ENCODE measurements around the gene ZC3H12D.

ZC3H12D gene

DNA sequence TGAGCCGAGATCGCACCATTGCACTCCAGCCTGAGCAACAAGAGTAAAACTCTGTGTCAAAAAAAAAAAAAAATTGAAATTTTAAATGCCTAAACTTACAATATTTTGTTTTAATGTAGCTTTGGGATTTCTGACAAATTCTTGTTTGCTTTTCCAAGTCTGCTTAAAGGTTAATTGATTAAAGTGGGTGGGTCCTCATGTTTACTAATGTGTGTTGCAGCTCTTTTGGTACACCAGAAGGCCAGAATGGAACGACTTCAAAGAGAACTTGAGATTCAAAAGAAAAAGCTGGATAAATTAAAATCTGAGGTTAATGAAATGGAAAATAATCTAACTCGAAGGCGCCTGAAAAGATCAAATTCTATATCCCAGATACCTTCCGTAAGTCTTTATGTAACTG is 87.4 kb downstream of the ZC3H12D start:
- no peak overlapping the region for H3K4me3 Mint-ChIP-seq
- no peaks in the 10 kb centered on the region for H3K27me3 Mint-ChIP-seq
- no peak overlapping the region for H3K27ac Mint-ChIP-seq
- no peak for DNase-seq
- no peak for ATAC-seq
- H3K9me3 Mint-ChIP-seq, result no peaks in the 10 kb centered on the region
- H3K4me1 Mint-ChIP-seq, result peaks cover 49% of the 10 kb centered on the region

All from stimulated activated naive CD8-positive, alpha-beta T cell treated with anti-CD3 and anti-CD28 coated beads, Interleukin-15, amount 100 ng/mL, for 72 hours (primary cell).